ENCODE data around the gene CDH8. TPM values are rescaled to one million over a fixed set of nuclear protein-coding genes. Genes with fewer than 3 reads are reported as not detected.

CDH8 gene
- total and polyA plus RNA-seq, 2 donors (not counting 1 experiment from before 2014, with no cell fraction given) = not detected

DNA sequence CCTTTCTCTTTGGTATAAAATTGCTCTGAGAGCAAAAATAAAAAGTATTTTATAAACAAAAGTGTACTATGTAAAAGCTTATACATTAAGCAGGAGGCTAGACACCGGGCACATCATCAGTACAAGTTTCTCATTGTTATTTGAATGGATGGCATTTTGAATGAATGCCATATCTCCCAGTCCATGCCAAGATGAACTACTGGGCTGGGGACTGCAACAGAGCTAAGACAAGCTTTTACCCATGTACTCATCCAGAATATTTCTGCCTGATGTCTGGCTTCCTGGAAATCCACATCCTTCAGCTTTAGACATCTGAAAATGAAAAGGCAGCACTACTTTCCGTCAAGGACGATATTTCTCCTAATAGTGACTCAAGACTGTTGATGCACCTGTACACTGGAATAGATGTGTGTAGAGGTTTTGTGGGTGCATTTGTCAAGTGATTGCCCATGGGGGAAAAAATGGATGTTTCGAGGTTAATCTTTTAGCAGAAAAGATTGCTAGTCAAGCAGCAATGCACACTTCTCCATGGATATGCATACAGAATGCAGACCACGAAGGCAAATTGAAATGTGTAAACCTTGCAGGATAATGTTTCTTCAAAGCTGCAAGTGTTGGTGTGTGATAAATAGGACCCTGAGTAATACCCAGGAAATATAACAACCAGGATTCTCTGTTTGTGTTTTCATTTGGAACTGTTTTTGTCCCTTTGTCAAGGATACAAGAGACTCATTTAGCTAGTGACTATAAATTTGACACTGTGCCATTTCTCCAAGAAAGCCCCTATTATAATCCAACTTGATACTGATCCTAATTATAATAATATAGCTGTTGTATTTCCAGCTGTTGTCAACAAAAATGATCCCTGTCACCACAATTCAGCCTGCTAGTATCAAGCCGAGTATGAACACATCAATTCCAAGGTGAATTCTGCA lies 173.8 kb downstream of the CDH8 start:
- ChIA-PET POLR2A (no interaction called here), CTCF (no interaction called here)
- no peaks in the 10 kb centered on the region for H3K4me1 Mint-ChIP-seq
- Histone ChIP-seq H3K36me3 (replicated peaks in 1 of 2; ENCODE audit: control extremely low read depth in 1 of 2, control insufficient read depth in 1 of 2, extremely low read depth in 1 of 2, insufficient read depth in 2 of 2, low read length in 1 of 2) (no peaks in the 10 kb centered on the region), H3K9me3 (ENCODE audit: control extremely low read depth in 1 of 3, control insufficient read depth in 2 of 3, insufficient read depth in 1 of 3, low read length in 2 of 3) (no peaks in the 10 kb centered on the region), H4K20me1 (ENCODE audit: control insufficient read depth, insufficient read depth, low read length, poor library complexity, severe bottlenecking) (no peaks in the 10 kb centered on the region), H3K4me2 (replicated peaks; ENCODE audit: low read depth, low read length, poor library complexity, severe bottlenecking) (no peak overlapping the region), H3K9ac (ENCODE audit: low read length) (no peak overlapping the region), H3K27me3 (replicated peaks in 1 of 4; ENCODE audit: control extremely low read depth in 1 of 4, control insufficient read depth in 3 of 4, insufficient read depth in 4 of 4, low read length in 3 of 4) (no peaks in the 10 kb centered on the region), H3K4me3 (ENCODE audit: control extremely low read depth in 1 of 5, extremely low read depth in 1 of 5, insufficient read depth in 1 of 5, low read depth in 2 of 5, low read length in 4 of 5) (no peak overlapping the region), H3K4me1 (ENCODE audit: control insufficient read depth in 2 of 2, insufficient read depth in 2 of 2, low read length in 2 of 2) (no peaks in the 10 kb centered on the region), H3K27ac (ENCODE audit: low read length in 2 of 2) (no peak overlapping the region), H3K79me2 (ENCODE audit: control insufficient read depth, insufficient read depth, low read length) (no peaks in the 10 kb centered on the region), H2AFZ (ENCODE audit: insufficient read depth, low read depth, low read length, poor library complexity, severe bottlenecking) (no peak overlapping the region)
- intact Hi-C loops (cut with micrococcal nuclease) = no loop called here
- DNase-seq (no peak), ATAC-seq (ENCODE audit: low read depth) (no peak)
- H3K9me3 Mint-ChIP-seq (ENCODE audit: insufficient read depth) = peaks cover 3% of the 10 kb centered on the region
- H3K27ac Mint-ChIP-seq = no peak overlapping the region
- TF ChIP-seq, protein P1, sequence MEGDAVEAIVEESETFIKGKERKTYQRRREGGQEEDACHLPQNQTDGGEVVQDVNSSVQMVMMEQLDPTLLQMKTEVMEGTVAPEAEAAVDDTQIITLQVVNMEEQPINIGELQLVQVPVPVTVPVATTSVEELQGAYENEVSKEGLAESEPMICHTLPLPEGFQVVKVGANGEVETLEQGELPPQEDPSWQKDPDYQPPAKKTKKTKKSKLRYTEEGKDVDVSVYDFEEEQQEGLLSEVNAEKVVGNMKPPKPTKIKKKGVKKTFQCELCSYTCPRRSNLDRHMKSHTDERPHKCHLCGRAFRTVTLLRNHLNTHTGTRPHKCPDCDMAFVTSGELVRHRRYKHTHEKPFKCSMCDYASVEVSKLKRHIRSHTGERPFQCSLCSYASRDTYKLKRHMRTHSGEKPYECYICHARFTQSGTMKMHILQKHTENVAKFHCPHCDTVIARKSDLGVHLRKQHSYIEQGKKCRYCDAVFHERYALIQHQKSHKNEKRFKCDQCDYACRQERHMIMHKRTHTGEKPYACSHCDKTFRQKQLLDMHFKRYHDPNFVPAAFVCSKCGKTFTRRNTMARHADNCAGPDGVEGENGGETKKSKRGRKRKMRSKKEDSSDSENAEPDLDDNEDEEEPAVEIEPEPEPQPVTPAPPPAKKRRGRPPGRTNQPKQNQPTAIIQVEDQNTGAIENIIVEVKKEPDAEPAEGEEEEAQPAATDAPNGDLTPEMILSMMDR (IDR thresholded peaks at IDR 0.05) = no peak
- no peak overlapping the region for H3K4me3 Mint-ChIP-seq
- H3K27me3 Mint-ChIP-seq = no peaks in the 10 kb centered on the region
- WGBS (ENCODE audit: insufficient coverage) = no CpG with 5 or more reads among the region's 6 CpGs

DNA sequence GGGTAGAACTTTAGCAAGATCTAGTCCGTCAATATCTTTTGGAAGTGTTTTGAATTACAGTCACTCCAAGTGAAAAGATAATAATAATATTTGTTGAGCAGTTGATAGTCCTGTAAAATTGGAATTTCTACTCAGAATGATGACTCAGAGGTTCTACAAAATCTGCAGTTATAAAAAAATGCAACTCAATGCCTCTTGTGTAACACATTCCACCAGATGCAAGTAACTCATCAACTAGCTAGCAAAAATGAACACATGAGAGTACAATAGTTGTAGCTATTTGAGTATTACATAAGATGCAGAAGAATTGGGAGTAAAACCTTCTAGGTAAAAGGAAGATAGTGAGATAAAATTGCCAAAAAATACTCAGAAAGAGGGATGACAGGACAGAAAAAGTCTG lies 177.2 kb downstream of the CDH8 start:
- WGBS (ENCODE audit: insufficient coverage) = no CpG with 5 or more reads among the region's 1 CpG
- DNase-seq (no peak), ATAC-seq (ENCODE audit: low read depth) (no peak)
- no peak overlapping the region for H3K9ac ChIP-seq (ENCODE audit: low read length)
- no peak overlapping the region for H3K4me3 Mint-ChIP-seq
- no peak overlapping the region for H3K27ac ChIP-seq (ENCODE audit: low read length in 2 of 2)
- no peaks in the 10 kb centered on the region for H3K27me3 ChIP-seq (replicated peaks in 1 of 4; ENCODE audit: control extremely low read depth in 1 of 4, control insufficient read depth in 3 of 4, insufficient read depth in 4 of 4, low read length in 3 of 4)
- H3K4me2 ChIP-seq (replicated peaks; ENCODE audit: low read depth, low read length, poor library complexity, severe bottlenecking) = no peak overlapping the region
- no peaks in the 10 kb centered on the region for H3K9me3 ChIP-seq (ENCODE audit: control extremely low read depth in 1 of 3, control insufficient read depth in 2 of 3, insufficient read depth in 1 of 3, low read length in 2 of 3)
- H3K4me3 ChIP-seq (ENCODE audit: control extremely low read depth in 1 of 5, extremely low read depth in 1 of 5, insufficient read depth in 1 of 5, low read depth in 2 of 5, low read length in 4 of 5) = no peak overlapping the region
- TF ChIP-seq EZH2 (IDR thresholded peaks at IDR 0.05; ENCODE audit: borderline replicate concordance, insufficient read depth, low read depth, low read length, poor library complexity, severe bottlenecking) = no peak
- TF ChIP-seq, protein P1 (IDR thresholded peaks at IDR 0.05) = no peak
- H3K9me3 Mint-ChIP-seq (ENCODE audit: insufficient read depth) = peaks cover 3% of the 10 kb centered on the region
- CTCF ChIA-PET = no interaction called here
- POLR2A ChIA-PET = no interaction called here
- H2AFZ ChIP-seq (ENCODE audit: insufficient read depth, low read depth, low read length, poor library complexity, severe bottlenecking) = no peak overlapping the region
- H3K4me1 Mint-ChIP-seq = no peaks in the 10 kb centered on the region
- no peaks in the 10 kb centered on the region for H3K27me3 Mint-ChIP-seq
- no peak overlapping the region for H3K27ac Mint-ChIP-seq
- intact Hi-C loops (cut with micrococcal nuclease) = no loop called here
- H3K36me3 ChIP-seq (replicated peaks in 1 of 2; ENCODE audit: control extremely low read depth in 1 of 2, control insufficient read depth in 1 of 2, extremely low read depth in 1 of 2, insufficient read depth in 2 of 2, low read length in 1 of 2) = no peaks in the 10 kb centered on the region
- H4K20me1 ChIP-seq (ENCODE audit: control insufficient read depth, insufficient read depth, low read length, poor library complexity, severe bottlenecking) = no peaks in the 10 kb centered on the region
- H3K4me1 ChIP-seq (ENCODE audit: control insufficient read depth in 2 of 2, insufficient read depth in 2 of 2, low read length in 2 of 2) = no peaks in the 10 kb centered on the region
- no peaks in the 10 kb centered on the region for H3K79me2 ChIP-seq (ENCODE audit: control insufficient read depth, insufficient read depth, low read length)
